Central memory CD8-positive, alpha-beta T cell (primary cell): ENCODE measurements around the gene BCHE.

ENCODE experiments used
- ATAC-seq: fragments of 150-1000 bp; cut with Tn5 transposase; replicated peaks from 2 replicates; pipeline ENCODE4 v1.10.0; 2022; ENCODE audit warnings: mild to moderate bottlenecking, moderate FRiP score, moderate number of reproducible peaks; ENCODE audit not compliant: poor library complexity, severe bottlenecking; ENCODE audit errors: extremely low read depth
- DNase-seq, 2 donors: peaks; one replicate each; pipeline ENCODE4 v3.0.0; 2021; ENCODE audit warnings: low spot score in 2 of 2
- H3K27ac Mint-ChIP-seq: one replicate; pipeline ENCODE4 v1.8.0; 2022; ENCODE audit warnings: low read depth, mild to moderate bottlenecking, moderate library complexity, mixed read lengths
- H3K27me3 Mint-ChIP-seq: one replicate; pipeline ENCODE4 v1.8.0; 2022; ENCODE audit warnings: mixed read lengths
- H3K36me3 Mint-ChIP-seq: one replicate; pipeline ENCODE4 v1.8.0; 2022; ENCODE audit warnings: mild to moderate bottlenecking, moderate library complexity, mixed read lengths; ENCODE audit not compliant: insufficient read depth
- H3K4me1 Mint-ChIP-seq: one replicate; pipeline ENCODE4 v1.8.0; 2022; ENCODE audit warnings: mixed read lengths
- H3K4me3 Mint-ChIP-seq: one replicate; pipeline ENCODE4 v1.8.0; 2022; ENCODE audit warnings: mild to moderate bottlenecking, moderate library complexity, mixed read lengths
- H3K9me3 Mint-ChIP-seq: one replicate; pipeline ENCODE4 v1.8.0; 2022; ENCODE audit warnings: mixed read lengths

The BCHE gene

DNA sequence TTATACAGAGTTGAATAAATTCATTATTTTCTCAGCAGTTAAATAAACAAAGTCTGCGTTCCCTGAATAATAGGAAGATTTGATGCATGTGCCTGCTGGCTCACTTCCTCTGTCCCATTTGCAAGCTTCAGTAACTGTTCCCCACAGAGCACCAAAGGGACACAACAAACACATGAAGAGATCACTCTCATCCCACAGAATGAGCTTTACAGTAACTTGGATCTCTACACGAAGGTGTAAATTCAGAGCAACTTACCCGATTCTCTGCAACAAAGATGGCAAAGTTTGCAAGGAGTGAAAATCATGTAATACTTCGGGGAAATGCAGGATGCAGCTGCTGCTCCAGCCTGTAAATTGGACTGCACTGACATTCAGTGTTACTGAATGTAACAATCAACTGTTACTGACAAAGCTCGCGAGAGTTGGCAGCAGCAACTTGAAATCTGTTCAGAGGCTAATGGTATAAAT is at the start of gene BCHE:
Gene BCHE (minus strand): TSS at position 366 of the 468 bp plus-strand sequence. CDS start 6,390 bp downstream, outside the sequence.
- peaks cover 6% of the 10 kb centered on the region for H3K9me3 Mint-ChIP-seq
- no peak for ATAC-seq
- no peaks in the 10 kb centered on the region for H3K4me1 Mint-ChIP-seq
- DNase-seq, result no peak
- no peak within 1 kb of the TSS for H3K4me3 Mint-ChIP-seq
- H3K27me3 Mint-ChIP-seq, result no peaks in the 10 kb centered on the region
- H3K27ac Mint-ChIP-seq, result no peak within 1 kb of the TSS
- no peaks in the 10 kb centered on the region for H3K36me3 Mint-ChIP-seq

DNA sequence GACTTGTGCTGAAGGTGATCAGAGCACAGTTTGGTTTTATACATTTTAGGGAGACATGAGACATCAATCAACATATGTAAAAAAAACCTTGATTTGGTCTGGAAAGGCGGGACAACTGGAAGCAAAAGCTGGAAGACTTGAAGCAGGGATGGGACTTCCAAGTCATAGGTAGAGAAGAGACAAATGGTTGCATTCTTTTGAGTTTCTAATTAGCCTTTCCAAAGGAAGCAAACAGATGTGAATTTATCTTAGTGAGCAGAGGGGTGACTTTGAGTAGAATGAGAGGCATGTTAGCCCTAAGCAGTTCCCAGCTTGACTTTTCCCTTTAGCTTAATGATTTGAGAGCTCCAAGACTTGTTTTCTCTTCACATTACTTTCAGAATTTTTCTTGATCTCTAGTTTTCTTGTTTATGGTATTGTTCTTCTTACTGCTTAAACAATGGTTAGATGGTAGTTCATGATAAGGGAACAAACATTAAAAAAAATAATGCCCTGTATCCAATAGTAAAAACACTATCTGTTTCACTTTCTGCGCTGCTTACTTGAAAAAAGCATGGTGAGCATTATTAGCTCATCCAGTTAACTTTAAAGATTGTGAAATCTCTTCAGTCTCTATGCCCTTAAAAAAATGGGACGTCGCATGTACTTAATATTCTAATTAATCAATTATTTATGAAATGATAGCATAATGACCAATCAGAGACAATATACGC is 48.5 kb upstream of the BCHE start:
- no peak overlapping the region for H3K27ac Mint-ChIP-seq
- peaks cover 4% of the 10 kb centered on the region for H3K9me3 Mint-ChIP-seq
- H3K27me3 Mint-ChIP-seq, result no peaks in the 10 kb centered on the region
- no peaks in the 10 kb centered on the region for H3K36me3 Mint-ChIP-seq
- DNase-seq, result no peak
- no peaks in the 10 kb centered on the region for H3K4me1 Mint-ChIP-seq
- H3K4me3 Mint-ChIP-seq, result no peak overlapping the region
- no peak for ATAC-seq

DNA sequence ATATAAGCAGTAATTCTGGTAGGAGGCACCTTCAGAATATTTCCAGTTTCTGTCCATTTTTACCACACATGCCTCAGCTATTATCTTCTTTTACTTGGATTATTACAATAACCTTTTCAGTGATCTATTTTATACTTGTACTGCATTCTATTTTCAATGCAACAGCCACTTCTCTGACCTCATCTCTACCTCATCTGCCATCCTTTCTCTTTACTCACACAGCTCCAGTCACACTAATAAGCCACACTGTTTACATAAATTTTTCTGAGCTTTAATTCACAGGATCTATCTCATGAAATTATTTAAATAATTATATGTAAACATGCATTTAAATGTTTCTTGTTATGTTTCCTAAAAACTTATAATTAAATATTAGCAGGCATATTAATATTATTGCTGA is 47.3 kb upstream of the BCHE start:
- Mint-ChIP-seq H3K36me3 (no peaks in the 10 kb centered on the region), H3K4me3 (no peak overlapping the region), H3K27me3 (no peaks in the 10 kb centered on the region), H3K4me1 (no peaks in the 10 kb centered on the region), H3K27ac (no peak overlapping the region), H3K9me3 (peaks cover 9% of the 10 kb centered on the region)
- DNase-seq (no peak), ATAC-seq (no peak)

DNA sequence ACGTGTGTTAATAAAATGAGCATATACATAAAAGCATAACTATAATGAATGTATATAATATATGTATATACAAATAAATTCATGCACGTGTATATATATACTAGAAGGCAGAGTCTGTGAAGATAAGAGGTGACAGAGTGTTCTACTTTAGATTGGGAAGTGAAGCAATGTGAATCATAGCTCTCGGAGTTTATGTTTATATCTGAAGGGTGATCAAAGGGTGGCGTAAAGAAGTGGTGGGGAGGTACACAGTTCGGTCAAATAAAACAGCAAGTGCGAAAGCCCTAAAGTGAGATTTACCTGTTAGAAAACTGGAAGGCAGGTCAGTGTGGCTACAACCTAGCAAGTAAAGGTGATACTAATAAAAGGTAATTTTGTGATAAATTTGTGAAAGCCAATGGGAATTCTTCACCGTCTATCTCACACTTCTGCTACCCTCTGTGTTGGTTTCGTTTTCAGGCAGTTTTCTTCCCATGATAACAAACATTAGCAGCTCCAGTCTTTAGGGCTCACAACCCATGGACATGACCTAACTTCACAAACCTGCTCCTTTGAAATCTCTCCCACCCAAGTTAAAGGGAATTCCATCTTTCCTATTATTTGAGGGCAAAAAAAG is 46.7 kb upstream of the BCHE start:
- H3K36me3 Mint-ChIP-seq, result no peaks in the 10 kb centered on the region
- H3K27ac Mint-ChIP-seq, result no peak overlapping the region
- H3K4me3 Mint-ChIP-seq, result no peak overlapping the region
- DNase-seq (no peak), ATAC-seq (no peak)
- no peaks in the 10 kb centered on the region for H3K4me1 Mint-ChIP-seq
- H3K27me3 Mint-ChIP-seq, result no peaks in the 10 kb centered on the region
- H3K9me3 Mint-ChIP-seq, result peaks cover 9% of the 10 kb centered on the region

DNA sequence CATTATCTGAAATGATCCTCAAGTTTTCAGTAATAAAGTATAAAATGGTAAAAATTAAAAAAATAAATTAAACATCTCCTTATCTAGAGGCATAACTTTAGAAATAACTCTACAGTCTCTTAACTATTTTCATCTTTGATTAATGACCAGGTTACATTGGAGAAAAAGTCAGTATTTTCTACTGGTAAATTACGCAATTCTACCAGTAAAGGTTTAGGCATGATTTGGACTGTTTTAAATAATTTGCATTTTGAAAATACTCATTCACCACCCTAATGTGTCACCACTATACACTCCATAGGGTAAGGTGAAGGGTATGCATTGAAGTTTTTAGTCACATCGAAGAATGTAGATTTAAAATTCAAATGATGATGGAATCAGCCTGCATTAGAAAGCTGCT is 45.9 kb upstream of the BCHE start:
- peaks cover 9% of the 10 kb centered on the region for H3K9me3 Mint-ChIP-seq
- no peaks in the 10 kb centered on the region for H3K4me1 Mint-ChIP-seq
- no peak overlapping the region for H3K4me3 Mint-ChIP-seq
- H3K27me3 Mint-ChIP-seq, result no peaks in the 10 kb centered on the region
- no peak for DNase-seq
- ATAC-seq, result no peak
- no peaks in the 10 kb centered on the region for H3K36me3 Mint-ChIP-seq
- H3K27ac Mint-ChIP-seq, result no peak overlapping the region

DNA sequence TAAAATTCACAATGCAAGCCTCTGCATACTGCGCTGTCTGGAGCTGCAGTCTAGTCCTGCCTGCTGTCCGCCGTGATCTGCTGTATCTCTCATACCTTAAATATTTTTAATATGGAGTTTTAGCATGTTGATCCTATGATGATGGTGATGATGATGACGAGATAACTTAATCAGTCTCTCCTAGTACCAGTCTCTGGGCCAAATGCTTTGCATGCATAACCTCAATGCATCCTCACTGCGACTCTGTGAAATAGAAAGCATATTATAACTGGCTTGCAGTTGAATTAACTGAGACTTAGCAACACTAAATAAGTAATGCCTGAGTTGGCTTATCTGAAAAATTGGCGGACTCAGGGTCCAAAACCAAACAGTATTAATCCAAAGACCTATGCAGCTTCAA is 38.4 kb upstream of the BCHE start:
- H3K36me3 Mint-ChIP-seq, result peaks cover 1% of the 10 kb centered on the region
- DNase-seq (no peak), ATAC-seq (no peak)
- H3K27ac Mint-ChIP-seq, result no peak overlapping the region
- H3K27me3 Mint-ChIP-seq, result no peaks in the 10 kb centered on the region
- H3K4me3 Mint-ChIP-seq, result no peak overlapping the region
- H3K9me3 Mint-ChIP-seq, result peaks cover 20% of the 10 kb centered on the region
- no peaks in the 10 kb centered on the region for H3K4me1 Mint-ChIP-seq

DNA sequence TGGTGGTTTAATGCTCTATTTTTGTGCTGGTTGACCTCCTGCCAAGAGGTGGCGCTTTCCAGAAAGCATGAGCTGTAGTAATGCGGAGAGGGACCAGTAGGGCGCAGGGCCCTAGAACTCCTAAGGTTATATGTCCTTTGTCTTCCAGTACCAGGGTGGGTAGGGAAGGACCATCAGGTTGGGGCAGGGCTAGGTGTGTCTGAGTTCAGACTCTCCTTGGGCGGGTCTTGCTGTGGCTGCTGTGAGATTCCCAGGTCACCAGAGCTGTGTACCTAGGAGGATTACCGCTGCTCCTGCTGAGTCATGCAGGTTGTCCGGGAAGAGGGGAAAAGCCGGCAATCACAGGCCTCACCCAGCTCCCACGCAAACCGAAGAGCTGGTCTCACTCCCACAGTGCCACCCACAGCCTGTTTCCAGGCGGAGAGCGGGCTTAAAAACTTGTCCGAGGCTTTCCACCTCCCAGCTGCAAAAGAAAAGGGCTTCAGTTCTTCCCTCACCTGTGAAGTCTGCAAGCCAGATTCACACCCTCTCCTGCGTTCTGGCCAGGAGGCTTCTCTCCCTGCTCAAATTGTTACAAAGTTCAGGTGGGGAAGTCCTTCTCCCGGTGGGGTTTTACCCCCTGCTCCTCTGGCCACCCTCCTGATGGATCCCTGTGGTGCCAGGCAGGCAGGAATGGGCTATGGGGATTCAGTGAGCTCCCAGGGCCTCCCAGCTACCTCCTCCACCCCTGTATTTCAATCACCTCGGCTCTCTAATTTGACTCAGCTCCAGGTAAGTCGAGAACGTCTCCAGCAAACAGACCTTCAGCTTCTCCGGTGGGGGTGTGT is 37.7 kb upstream of the BCHE start:
- Mint-ChIP-seq H3K27me3 (no peaks in the 10 kb centered on the region), H3K27ac (no peak overlapping the region), H3K36me3 (peaks cover 1% of the 10 kb centered on the region), H3K9me3 (peaks cover 15% of the 10 kb centered on the region), H3K4me1 (no peaks in the 10 kb centered on the region), H3K4me3 (no peak overlapping the region)
- ATAC-seq, result no peak
- no peak for DNase-seq

DNA sequence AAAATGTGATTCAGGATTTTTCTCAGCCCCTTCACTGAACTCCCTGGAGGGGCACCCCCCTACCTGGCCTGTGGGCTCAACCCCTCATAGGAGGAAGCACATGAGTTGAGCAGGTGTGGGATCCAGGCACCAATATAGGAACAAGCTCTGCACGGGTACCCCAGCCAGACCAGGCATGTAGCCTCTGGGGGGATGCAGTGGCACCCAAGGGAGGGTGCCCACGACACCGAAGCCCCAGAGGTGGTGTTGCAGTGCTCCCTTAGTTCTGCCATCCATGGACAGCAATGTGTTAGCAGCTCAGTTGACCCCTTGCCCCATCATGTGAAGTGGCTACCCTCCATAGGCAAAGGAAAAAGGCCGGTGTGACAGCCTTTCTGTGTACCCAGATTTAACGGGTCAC is 30.9 kb upstream of the BCHE start:
- no peak for DNase-seq
- Mint-ChIP-seq H3K36me3 (peaks cover 3% of the 10 kb centered on the region), H3K4me3 (no peak overlapping the region), H3K9me3 (peaks cover 24% of the 10 kb centered on the region), H3K27ac (no peak overlapping the region), H3K4me1 (no peaks in the 10 kb centered on the region), H3K27me3 (no peaks in the 10 kb centered on the region)
- no peak for ATAC-seq

DNA sequence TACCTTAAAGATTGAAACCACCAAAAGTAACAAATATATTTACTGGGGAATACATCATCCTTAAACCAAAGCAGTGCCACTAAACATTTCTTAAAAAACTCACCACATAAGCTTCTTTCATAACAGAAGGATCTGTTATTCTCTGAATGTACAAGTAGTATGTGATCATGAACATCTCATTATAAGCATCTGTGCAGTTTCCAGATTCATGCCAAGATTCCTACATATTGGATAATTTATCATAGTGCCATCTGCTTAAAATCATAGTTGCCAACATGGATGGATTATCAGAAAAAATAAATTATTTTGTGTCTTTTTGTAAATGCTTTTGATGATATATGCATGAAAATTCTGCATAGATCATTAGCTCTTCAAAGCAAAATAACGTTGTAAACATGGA is 21.8 kb upstream of the BCHE start:
- Mint-ChIP-seq H3K27ac (no peak overlapping the region), H3K27me3 (no peaks in the 10 kb centered on the region), H3K4me1 (no peaks in the 10 kb centered on the region), H3K9me3 (peaks cover 8% of the 10 kb centered on the region), H3K4me3 (no peak overlapping the region), H3K36me3 (no peaks in the 10 kb centered on the region)
- DNase-seq (no peak), ATAC-seq (no peak)

DNA sequence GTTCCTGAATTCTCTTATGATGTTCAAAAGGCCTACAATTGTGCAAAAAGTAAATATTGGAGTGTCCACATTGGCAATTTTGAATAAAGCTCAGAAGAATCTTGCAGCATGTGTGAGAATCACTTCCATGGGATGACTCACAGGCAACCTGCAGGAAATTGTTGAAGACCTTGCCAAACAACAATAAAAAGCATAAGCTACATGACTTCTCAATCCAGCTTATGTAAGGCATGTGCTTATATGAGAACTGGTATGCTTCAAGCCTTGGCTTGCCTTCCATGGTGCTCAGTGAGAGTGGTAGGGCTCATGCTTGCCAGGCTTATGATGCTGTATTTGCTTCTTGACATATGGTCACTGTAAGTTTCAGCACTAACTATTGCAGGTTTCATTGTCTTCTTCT is 18.4 kb upstream of the BCHE start:
- DNase-seq (no peak), ATAC-seq (no peak)
- no peaks in the 10 kb centered on the region for H3K36me3 Mint-ChIP-seq
- H3K27ac Mint-ChIP-seq, result no peak overlapping the region
- H3K4me1 Mint-ChIP-seq, result no peaks in the 10 kb centered on the region
- H3K4me3 Mint-ChIP-seq, result no peak overlapping the region
- no peaks in the 10 kb centered on the region for H3K27me3 Mint-ChIP-seq
- peaks cover 8% of the 10 kb centered on the region for H3K9me3 Mint-ChIP-seq

DNA sequence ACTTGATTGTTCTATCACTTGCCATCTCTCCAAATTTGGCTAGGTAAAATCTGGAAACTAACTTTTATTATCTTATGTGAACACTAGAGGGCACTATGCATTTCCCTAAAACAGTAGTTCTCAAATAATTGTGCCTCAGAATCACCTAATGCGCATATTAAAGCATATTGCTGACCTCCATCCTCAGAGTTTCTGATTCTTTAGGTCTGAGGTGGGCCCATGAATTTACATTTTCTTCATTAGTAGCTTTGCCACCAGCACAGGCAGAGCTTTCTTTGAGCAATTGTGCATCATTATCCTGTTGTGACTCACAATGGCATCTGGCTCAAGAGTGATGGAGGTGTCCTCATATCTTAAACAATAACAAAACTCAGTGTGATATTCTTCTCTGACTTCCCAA is 17.5 kb upstream of the BCHE start:
- ATAC-seq (no peak), DNase-seq (no peak)
- Mint-ChIP-seq H3K27me3 (no peaks in the 10 kb centered on the region), H3K4me3 (no peak overlapping the region), H3K9me3 (peaks cover 8% of the 10 kb centered on the region), H3K36me3 (no peaks in the 10 kb centered on the region), H3K4me1 (no peaks in the 10 kb centered on the region), H3K27ac (no peak overlapping the region)

DNA sequence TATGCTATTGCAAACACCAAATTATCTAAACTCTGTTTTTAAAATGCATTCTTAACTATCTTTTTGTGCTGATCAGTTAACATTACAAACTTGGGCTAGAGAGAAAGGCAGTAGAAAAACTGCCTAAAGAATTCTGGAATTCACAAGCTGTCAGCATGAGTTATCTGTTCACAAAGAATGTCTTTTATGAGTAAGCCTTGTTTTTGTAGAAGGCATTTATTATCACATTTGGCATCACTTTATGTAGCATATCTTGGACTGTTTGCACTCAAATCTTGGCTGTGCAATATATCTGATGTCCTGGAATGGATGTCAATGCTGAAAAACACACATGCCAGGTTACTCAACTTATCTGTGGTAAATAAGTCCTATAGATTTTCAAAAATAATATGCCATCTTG is 15.5 kb upstream of the BCHE start:
- Mint-ChIP-seq H3K27me3 (no peaks in the 10 kb centered on the region), H3K9me3 (peaks cover 8% of the 10 kb centered on the region), H3K36me3 (no peaks in the 10 kb centered on the region), H3K4me3 (no peak overlapping the region), H3K4me1 (no peaks in the 10 kb centered on the region), H3K27ac (no peak overlapping the region)
- no peak for DNase-seq
- no peak for ATAC-seq

DNA sequence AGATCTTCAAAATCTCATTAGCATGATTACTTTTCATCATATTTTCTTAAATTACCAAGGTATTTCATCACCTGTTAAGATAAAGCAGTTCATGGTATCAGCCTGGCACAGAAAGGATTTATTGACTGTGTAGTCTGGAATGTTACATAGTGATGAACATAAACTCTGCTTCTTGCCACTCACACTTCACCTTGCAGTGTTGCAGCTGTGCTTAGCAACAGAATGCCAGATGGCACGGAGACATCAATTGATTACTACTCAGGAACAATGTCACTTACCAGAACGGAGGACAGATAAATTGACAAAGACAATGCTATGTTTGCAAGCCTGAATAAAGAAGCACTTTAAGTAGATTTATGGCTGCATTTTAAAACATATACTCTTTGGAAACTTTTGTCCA is 15.0 kb upstream of the BCHE start:
- ATAC-seq, result no peak
- no peak for DNase-seq

More for the DNA sequence above, 15.0 kb upstream of the BCHE start:
- H3K4me1 Mint-ChIP-seq, result no peaks in the 10 kb centered on the region
- H3K36me3 Mint-ChIP-seq, result no peaks in the 10 kb centered on the region
- no peak overlapping the region for H3K27ac Mint-ChIP-seq
- no peak overlapping the region for H3K4me3 Mint-ChIP-seq
- H3K9me3 Mint-ChIP-seq, result peaks cover 8% of the 10 kb centered on the region
- H3K27me3 Mint-ChIP-seq, result no peaks in the 10 kb centered on the region
